HG03439 (cell line): Measurements from ENCODE around the gene PARM1.
A peak's percentile ranks its signal among the peaks of the same experiment; 100 is the strongest.

ENCODE experiments used
- ATAC-seq: cut with Tn5 transposase; IDR thresholded peaks from one replicate; pipeline ENCODE4 v1.9.1; 2021; ENCODE audit warnings: mild to moderate bottlenecking, moderate library complexity; ENCODE audit not compliant: unreplicated experiment

The PARM1 gene, protein sequence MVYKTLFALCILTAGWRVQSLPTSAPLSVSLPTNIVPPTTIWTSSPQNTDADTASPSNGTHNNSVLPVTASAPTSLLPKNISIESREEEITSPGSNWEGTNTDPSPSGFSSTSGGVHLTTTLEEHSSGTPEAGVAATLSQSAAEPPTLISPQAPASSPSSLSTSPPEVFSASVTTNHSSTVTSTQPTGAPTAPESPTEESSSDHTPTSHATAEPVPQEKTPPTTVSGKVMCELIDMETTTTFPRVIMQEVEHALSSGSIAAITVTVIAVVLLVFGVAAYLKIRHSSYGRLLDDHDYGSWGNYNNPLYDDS

DNA sequence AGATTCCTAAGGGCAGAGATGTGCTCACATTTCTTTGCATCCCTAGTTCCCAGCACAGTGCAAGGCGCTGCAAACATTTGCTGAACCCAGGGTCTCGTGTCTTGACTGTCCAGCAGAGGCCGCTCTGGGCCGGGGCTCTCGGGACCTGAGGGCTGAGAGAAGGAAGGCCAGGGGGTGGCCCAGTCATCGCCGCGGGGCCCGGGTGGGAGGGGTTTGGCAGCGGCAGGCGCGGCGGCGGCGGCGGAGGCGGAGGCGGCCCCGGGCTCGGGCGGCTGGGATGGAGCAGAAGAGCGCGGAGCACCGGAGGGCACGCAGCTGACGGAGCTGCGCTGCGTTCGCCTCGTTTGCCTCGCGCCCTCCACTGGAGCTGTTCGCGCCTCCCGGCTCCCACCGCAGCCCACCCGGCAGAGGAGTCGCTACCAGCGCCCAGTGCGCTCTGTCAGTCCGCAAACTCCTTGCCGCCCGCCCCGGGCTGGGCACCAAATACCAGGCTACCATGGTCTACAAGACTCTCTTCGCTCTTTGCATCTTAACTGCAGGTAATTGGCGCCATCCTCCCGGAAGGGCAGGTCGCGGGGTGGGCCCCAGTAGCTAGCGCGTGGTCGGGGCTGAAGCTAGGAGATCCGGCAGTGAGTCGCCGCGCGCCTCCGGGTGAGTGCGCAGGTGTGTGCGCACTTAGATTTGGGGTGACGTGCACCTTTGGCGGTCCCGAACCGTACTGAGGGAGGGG lies at the start of gene PARM1:
PARM1 (plus strand) TSS at position 285 of the 730 bp plus-strand sequence; CDS start at position 497, 212 bp downstream.
- ATAC-seq = peak; percentile 87

DNA sequence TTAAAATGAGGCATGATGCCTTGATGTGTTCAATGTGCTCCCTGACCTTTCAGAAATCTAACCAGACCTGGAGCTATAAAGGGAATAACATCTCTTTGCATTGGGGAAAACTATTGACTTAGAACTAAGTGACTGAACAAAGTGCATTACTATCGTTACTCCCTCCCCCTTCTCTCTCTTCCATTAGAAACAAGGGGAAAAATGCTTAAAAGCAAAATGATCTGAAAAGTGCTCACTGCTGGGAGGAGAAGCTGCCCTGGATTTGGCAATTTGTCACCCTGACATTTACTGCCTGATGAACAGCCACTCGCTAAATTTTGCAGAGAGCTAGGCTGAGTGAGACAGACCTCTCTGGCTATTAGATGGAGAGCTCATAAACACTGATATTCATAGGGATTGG lies 48.6 kb upstream of the PARM1 start:
- no peak for ATAC-seq

DNA sequence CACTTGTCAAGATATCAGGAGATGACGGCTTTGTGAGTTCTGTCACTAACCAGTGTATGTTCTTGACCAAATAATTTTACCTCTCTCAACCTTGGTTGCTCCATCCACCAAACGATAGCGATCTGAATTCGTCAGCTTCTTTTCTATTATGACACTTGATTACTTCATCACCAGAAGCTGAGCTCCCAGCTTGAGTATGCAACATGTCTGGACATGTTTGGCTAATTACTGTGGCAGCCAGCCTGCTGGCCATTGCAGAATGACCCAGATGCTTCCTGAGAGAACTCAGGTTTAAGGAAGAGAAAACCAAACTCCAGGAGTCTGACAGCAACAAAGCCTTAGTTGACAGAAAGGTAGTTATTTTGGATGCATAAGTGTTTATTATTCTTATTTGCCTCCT lies 46.4 kb upstream of the PARM1 start:
- no peak for ATAC-seq

DNA sequence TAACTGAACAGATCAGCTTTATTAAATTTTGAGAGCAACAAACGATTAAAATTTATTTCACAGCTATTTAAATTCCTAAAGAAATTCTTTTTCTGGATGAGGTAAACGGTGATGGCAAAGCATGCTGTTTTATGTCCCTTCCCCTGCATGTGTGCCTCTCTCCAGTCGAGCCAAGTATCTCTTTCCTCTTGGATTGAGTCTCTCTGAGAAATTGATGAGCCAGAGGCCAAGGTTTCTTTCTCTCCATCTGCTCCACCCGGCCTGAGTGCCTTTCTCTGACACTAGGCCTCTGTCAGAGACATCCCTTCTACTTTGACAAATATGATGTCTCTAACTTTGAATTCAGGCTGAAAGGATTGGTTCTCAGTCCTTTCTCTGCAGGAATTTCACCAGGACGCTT lies 42.6 kb upstream of the PARM1 start:
- ATAC-seq = no peak

DNA sequence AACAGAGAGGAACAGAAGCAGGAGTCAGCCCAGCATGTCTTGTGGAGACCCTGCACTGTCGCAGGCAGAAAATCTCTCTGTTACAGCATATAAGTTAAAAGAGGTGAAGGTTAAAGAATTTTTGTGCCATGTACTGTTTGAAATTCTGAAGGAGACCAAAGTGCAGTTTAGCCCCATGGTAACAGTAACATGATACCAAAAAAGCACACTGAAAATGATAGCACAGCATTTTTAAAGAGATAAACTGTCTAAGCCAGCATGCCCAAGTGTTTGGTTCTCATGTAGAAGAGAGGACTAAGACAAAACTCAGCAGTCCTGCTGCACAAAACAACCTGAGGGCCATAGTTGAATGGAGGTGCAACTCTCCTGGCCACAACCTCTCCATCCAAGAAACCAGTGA lies 41.9 kb upstream of the PARM1 start:
- ATAC-seq = no peak

DNA sequence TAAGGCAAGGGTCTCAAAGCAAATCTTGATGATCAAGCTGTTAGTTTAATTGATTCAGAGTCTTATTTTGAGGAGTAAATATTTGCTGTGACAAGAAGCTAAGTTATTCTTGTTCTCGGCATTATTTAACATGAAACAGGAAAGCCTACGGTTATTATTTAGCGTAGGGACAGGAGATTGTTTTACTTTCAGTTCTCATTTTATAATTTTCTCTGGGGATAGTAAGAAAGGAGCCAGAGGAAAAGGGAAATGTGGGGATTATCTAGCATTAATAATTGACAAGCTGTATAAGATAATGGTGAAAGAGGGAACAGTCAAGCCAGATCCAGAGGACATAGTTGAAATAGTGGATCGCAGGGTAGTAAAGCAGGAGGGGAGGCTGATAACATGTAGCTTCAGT lies 39.7 kb upstream of the PARM1 start:
- ATAC-seq = no peak

DNA sequence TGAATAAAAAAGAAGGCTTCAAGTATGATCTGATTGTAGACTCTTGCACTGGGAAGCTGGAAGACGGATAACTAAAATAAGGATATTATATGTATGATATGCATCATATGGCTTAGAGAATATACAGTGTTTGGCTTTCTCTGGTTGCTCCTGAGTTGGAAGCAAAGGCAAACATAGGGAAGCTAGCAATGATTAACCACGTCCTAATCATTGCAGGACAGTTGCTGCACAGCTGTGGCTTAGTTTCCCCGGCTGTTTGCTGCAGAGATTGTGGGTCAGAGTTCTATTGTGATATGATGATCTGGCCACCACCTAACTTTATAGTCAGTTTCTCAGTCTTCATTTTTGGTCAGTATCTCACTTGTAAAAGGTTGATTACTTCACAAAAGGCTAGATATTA lies 36.3 kb upstream of the PARM1 start:
- no peak for ATAC-seq

DNA sequence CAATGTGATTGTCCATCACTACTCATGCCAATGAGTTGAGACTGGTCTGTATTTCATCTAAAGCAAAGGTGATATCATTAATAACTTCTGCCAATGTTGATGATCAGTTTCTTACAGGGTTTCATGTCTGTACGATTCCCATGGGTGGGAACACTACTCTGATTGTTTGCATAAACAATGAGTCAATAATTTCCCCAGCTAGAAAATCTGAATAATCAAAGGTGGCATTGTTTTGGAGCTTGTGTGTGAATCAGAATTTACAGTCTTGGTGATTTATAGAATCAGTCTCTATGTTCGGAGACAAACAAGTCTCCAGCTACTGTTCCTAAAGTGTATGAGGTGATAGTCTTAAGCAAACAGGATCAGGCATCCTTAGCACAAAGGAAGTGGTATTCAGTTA lies 35.5 kb upstream of the PARM1 start:
- no peak for ATAC-seq

DNA sequence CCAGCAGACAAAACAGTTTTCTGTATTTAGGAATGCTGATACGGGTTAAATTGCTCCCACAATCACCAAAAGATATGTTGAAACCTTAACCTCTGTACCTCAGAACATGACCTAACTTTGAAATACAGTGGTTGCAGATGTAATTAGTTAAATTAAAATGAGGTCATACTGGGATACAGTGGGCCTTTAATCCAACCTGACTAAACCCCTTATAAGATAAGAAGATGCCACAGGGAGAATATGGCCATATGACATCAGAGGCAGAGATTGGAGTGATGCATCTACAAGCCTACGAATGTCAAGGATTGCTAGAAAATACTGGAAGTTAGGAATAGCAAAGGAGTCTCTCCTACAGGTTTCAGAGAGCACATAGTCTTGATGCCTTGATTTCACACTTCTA lies 32.1 kb upstream of the PARM1 start:
- no peak for ATAC-seq

DNA sequence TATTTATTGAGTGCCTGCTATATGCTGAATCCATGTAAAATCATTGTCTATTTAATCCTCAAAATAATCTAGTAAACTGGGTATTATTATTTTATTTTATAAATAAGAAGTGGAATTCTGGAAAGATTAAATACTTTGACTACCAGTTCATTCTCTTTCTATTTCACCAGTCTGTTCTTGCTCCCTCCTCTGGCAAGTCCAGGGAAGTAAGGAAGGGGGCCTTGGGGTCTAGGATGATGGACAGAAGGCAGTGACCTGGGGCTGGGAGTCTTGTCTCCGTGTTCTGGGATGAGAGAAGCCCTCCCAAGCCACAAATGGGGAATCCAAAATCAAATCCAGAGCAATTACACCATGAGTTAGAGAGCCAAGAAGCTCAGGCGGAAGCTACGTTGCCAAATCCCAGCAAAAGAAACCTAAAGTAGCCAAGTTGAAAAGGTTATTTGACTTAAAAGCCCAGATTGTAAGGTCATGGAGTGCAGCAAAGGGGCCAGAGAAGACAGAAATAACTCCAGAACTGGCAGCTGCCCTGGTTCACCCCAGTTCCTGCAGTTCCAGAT lies 28.3 kb upstream of the PARM1 start:
- ATAC-seq = no peak

DNA sequence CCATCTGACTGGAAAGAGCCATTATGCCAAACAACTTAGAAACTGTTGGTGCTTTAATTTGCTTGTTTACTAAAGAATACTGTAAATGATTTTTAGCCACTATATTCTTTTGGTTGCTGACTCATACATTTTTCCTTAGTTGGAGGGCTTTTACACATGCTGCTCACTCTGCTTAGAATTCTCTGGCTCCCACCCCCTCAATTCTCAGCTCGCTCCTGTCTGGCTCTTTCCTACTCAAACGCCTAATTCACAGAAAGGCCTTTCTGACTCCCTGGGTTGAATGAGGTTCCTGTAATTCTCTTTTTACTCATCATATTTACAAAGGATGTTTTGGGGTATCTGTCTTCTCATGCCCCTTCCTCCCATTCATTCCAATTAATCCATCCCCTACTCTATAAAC lies 26.1 kb upstream of the PARM1 start:
- ATAC-seq = no peak

DNA sequence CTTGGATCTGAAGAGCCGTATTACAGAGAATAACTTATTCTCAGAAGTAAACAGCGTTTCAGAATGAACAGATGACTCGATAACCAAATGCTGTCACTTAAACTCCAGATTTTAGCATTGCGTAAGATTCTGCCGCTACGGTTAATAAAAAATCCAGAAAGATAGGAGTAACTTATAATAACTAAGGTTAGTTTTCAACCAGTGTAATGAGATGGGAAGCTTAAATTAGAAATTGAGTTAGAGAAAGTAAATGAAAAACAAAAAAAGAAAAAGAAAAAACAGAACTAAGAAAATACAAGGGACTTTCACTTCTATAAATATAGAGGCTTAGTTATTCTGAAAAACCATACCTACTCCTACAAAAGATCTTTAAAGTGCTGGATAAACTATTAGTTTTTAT lies 13.1 kb upstream of the PARM1 start:
- no peak for ATAC-seq

DNA sequence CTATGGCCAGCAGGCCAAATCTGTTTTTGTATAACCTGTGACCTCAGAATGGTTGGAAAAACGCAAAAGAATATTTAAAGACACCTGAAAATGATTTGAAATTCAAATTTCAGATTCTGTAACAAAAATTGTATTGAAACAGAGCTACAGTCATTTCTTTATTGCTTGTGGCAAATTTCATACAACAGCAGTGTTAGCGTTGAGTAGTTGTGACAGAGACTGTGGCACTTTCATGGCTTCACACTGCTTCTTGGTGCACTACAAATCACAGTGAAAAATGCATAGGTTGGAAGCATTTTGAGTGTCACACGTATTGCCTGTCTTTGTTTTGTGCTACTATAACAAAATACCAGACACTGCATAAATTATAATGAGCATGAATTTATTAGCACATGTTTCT lies 12.2 kb upstream of the PARM1 start:
- ATAC-seq = no peak

DNA sequence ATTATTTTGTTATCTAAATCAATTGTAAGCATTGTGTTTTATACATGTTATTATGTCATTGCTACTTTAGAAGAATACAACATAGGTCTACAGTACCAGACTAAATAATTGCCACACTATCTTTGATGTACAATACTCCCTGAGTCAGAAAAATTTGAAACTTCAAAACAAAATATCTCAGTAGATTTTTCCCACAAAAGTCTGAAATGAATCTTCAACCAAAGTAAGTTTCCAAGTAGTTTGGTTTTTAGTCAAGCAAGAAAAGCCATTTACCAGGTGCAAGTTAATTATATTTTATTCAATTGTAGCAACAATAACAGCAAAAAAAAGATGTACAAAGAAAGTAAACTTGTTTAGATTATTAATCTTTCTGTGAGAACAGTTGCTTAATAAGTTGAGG lies 11.4 kb upstream of the PARM1 start:
- no peak for ATAC-seq

DNA sequence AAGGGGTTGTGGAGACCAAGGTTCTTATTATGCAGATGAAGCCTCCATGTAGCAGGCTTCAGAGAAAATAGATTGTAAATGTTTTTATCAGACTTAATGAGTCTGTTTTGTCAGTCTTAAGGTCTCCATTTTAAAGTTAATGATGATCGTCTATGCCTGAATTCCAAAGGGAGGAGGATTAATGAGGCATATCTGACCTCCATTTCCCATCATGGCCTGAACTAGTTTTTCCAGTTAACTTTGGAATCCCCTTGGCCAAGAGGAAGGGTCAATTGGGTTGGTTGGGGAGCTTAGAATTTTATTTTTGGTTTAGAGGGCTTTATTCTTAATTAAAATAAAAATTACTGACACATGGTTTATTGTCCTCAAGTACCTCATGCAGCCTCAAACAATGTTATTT lies 6.9 kb upstream of the PARM1 start:
- ATAC-seq = no peak

DNA sequence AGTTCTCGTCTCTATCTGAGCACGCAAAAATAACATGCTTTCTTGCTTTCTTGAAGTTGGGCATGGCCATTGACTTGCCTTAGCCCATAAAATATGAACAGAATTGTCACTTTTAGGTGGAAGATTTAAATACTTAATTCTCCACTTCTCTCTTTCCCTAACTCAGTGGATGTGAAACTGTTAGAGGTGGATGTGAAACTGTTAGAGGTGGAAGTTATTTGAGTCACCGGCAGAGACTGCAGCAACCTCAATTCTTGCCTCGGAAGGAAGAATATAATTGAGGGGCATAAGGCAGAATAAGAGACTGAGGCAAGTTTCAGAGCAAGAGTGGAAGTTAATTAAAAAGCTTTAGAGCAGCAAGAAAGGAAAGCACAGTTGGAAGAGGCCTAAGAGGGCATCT lies 2.8 kb upstream of the PARM1 start:
- ATAC-seq = no peak

DNA sequence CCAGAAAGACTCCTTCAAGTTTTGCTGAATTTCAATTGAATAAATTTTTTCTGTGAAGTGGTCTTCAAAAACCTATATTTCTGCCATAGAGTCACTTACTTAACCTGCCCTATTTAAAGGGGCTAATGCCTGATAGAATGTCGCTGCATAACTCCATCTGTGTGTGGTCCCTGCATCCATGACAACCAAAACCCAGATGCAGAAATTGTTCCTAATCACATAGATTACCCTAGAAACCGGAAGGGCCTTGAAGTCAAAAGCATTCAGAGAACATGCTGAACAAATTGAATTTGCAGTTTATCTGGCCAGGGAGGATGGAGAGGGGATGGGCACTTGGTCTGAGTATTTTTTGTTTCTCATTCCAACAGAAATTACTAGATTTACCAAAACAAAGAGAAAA lies 1.5 kb upstream of the PARM1 start:
- ATAC-seq = no peak

DNA sequence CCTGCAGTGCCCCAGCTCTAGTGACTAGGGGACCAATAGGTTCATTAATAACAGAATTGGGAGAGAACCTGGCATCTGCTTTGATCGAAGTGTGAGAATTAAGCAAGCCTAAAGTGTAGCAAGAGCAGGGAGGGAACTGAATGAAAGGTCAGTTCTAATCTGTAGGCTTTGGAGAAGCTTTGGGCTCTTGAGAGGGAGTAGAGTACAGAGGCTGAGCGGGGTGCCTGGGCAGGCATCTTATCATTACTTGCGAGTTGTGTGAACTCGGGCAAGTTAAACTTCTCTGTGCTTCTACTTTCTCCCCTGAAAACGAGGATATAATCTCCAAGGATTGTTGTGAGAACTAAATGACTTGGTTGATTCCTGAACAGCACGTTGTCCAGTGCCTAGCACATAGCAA lies 906 bp upstream of the PARM1 start:
- ATAC-seq = no peak

DNA sequence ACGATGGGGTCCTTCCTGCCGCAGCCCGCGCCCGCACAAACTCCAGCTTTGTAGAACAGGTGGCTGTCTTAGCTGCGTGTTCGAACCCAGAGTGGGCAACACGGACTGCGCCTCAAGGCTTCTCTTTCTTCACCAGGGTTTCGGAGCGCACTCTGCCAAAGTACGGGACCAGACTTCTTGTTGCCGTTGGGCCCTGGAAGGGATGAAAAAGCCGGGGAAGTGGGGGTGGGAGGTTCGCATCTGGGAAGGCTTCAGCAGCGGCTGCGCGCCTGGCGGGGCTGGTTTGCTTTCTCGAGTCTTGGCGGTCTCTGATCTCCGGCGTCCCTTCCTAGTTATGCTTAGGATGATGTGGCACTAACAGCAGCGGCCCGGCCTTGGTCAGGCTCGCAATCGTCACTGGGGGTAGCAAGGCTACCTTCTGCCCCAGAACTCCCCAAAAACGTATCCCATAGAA lies 673 bp downstream of the PARM1 start:
- no peak for ATAC-seq

DNA sequence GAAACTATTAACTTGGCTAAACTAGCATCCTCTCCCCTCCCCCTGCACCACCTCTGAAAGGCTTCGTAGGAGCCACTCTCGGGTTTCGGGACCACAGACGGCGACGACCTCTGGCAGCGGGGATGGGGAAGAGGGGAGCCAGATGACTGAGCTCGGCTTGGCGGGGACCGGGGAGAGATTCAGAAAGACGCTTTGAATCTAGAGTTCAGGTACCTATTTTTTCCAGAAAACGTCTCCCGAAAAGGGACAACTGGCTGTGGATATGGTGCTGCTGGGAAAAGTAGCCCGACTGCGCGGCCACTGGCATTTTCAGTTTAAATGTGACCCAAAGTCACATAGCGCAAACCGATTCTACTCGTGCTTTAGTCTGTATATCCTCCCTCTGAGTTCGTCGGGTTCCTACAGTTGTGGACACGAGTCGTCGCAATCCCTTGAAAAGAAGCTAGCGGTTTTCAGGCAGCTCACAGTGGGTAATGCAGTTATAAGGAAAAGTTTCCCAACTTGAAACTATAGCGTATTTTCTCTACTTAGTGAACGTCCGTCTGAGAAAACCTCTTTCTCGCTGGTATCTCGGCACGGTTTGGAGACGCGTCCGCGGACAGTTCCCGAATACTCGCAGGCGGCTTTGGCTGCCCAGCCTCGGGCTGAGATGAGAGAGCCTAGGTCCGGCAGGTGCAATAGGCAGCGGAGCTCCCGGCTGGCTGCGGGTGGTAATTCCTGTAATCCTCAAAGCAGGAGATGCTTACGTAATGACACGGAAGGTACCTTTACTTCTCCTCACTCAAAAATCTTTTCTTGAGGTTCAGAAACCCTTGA lies 1.3 kb downstream of the PARM1 start:
- no peak for ATAC-seq

DNA sequence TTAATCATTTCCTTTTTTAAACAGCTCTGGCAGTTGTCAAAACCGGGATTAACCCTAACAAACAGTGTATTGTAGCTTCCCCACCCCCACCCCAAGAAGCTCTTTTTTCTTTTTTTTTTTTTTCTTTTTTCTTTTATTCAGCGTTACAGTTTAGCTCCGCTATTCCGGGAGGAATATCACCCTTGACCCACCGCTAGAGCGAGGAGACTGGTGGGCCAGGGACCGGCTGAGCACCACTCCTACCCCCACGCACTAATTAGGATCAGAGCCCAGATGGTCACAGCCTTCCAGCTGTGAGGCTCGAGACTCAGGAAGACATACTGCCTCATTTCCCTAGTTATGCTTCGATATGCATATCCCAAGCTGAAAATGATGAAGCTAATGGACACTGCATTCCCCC lies 2.0 kb downstream of the PARM1 start:
- no peak for ATAC-seq
